SU-DHL-6 (cell line): ENCODE results near the gene ZNF317.

Experiments
- EZH2phosphoT487 ChIP-seq: fragments of 200-600 bp; sonication (generic), shearing (Covaris generic); conservative IDR thresholded peaks from 2 replicates; pipeline ENCODE4 v1.6.1; 2018; ENCODE audit warnings: mild to moderate bottlenecking, antibody characterized with exemption, low read length, moderate library complexity, mixed read lengths
- TF ChIP-seq, protein P1 (sequence below): fragments of 200-600 bp; sonication (generic); IDR thresholded peaks from one replicate; pipeline ENCODE4 v1.5.1; 2017; ENCODE audit warnings: antibody characterized with exemption, mild to moderate bottlenecking, low read length, moderate library complexity; ENCODE audit not compliant: insufficient read depth, poor library complexity, severe bottlenecking

DNA sequence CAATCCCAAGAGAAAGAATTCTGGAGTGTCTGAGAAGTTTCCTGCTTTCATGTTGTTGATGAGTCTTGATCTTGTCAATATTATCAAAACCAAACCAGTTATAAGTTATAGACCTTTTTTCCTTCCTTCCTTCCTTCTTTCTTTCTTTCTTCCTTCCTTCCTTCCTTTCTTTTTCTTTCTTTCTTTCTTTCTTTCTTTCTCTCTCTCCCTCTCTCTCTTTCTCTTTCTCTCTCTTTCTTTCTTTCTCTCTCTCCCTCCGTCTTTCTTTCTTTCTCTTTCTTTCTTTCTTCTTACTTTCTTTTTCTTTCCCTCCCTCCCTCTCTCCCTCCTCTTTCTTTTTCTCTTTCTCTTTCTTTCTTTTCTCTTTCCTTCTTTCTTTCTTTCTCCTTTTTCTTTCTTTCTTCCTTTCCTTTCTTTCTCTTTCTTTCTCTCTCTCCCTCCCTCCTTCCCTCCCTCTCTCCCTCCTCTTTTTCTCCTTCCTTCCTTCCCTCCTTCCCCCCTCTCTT, 13.2 kb upstream of the ZNF317 start, which contains the start of gene OR7G3:
- TF ChIP-seq, protein P1, sequence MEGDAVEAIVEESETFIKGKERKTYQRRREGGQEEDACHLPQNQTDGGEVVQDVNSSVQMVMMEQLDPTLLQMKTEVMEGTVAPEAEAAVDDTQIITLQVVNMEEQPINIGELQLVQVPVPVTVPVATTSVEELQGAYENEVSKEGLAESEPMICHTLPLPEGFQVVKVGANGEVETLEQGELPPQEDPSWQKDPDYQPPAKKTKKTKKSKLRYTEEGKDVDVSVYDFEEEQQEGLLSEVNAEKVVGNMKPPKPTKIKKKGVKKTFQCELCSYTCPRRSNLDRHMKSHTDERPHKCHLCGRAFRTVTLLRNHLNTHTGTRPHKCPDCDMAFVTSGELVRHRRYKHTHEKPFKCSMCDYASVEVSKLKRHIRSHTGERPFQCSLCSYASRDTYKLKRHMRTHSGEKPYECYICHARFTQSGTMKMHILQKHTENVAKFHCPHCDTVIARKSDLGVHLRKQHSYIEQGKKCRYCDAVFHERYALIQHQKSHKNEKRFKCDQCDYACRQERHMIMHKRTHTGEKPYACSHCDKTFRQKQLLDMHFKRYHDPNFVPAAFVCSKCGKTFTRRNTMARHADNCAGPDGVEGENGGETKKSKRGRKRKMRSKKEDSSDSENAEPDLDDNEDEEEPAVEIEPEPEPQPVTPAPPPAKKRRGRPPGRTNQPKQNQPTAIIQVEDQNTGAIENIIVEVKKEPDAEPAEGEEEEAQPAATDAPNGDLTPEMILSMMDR: no peak
- no peak for TF ChIP-seq EZH2phosphoT487
